ENCODE measurements around the gene GALNT9. TPM values are rescaled to one million over a fixed set of nuclear protein-coding genes. Genes with fewer than 3 reads are reported as not detected.
"Not testable (repeated sequence)": the region's sequence is repeated elsewhere in the genome, so short reads cannot be mapped to it uniquely, and the experiment has no call there.

The GALNT9 gene
- total and polyA plus RNA-seq, 12 donors = 0.01 to 0.19 TPM; not detected in 10

- WGBS, 2 donors = 79 to 82% methylated on average over 50 to 51 of the region's 51 CpGs
- no peak overlapping the region for H3K4me3 ChIP-seq
- ATAC-seq (peak in 2 of 8 donors; percentile 10 to 55), DNase-seq (peak in 1 of 2 donors; percentile 9)
- no peaks in the 10 kb centered on the region for H3K36me3 ChIP-seq
- peaks cover 0 to 18% (median 7%) of the 10 kb centered on the region in 11 donors for H3K9me3 ChIP-seq
- no peaks in the 10 kb centered on the region for H3K4me1 ChIP-seq
- TF ChIP-seq CTCF (IDR thresholded peaks at IDR 0.05) = no peak
- intact Hi-C loops (cut with DNase I) = no loop called here
- no peak overlapping the region for H3K27ac ChIP-seq
- peaks cover 0 to 17% (median 0%) of the 10 kb centered on the region in 7 donors for H3K27me3 ChIP-seq
Observed at GRCh38 chr12:132305991-132306884, 23.2 kb downstream of the GALNT9 start.

- ATAC-seq (peak in 1 of 8 donors; percentile 59), DNase-seq (no peak)
- Histone ChIP-seq H3K27me3 (peaks cover 0 to 20% (median 0%) of the 10 kb centered on the region in 7 donors), H3K9me3 (peaks cover 0 to 12% (median under 1%) of the 10 kb centered on the region in 11 donors), H3K4me3 (no peak overlapping the region), H3K36me3 (no peaks in the 10 kb centered on the region), H3K27ac (no peak overlapping the region), H3K4me1 (no peaks in the 10 kb centered on the region)
- WGBS, 2 donors = 79 to 86% methylated on average over 14 of the region's 14 CpGs
- no peak for TF ChIP-seq CTCF (IDR thresholded peaks at IDR 0.05)
- intact Hi-C loops (cut with DNase I) = no loop called here
Observed at GRCh38 chr12:132305560-132305966, 23.8 kb downstream of the GALNT9 start.

GRCh38 chr12:132304866-132305265 is 24.5 kb downstream of the GALNT9 start:
- WGBS, 2 donors = 69% methylated on average over 10 of the region's 28 CpGs; no CpG with 5 or more reads in 1 of the 2 donors
- H3K27ac ChIP-seq; ATAC-seq; H3K4me1 ChIP-seq; DNase-seq; H3K4me3 ChIP-seq; intact Hi-C loops (cut with DNase I); H3K9me3 ChIP-seq; H3K36me3 ChIP-seq: not testable (repeated sequence)
- peaks cover 0 to 20% (median 0%) of the 10 kb centered on the region in 7 donors for H3K27me3 ChIP-seq

GRCh38 chr12:132303853-132304373 is 25.5 kb downstream of the GALNT9 start:
- H3K4me1 ChIP-seq; H3K9me3 ChIP-seq; H3K36me3 ChIP-seq; ATAC-seq; intact Hi-C loops (cut with DNase I); H3K27ac ChIP-seq; H3K4me3 ChIP-seq: not testable (repeated sequence)
- peaks cover 0 to 19% (median 0%) of the 10 kb centered on the region in 7 donors for H3K27me3 ChIP-seq
- peak in 1 of 2 donors; percentile 0 for DNase-seq
- no CpG with 5 or more reads among the region's 30 CpGs for WGBS, 2 donors

- intact Hi-C loops (cut with DNase I) = no loop called here
- no peaks in the 10 kb centered on the region for H3K36me3 ChIP-seq
- H3K4me1 ChIP-seq = no peaks in the 10 kb centered on the region
- H3K27me3 ChIP-seq = peaks cover 0 to 13% (median 1%) of the 10 kb centered on the region in 7 donors
- no peak overlapping the region for H3K4me3 ChIP-seq
- ATAC-seq = no peak
- no peak for TF ChIP-seq CTCF (IDR thresholded peaks at IDR 0.05)
- H3K9me3 ChIP-seq = peaks cover 0 to 3% (median 0%) of the 10 kb centered on the region in 11 donors
- DNase-seq = peak in 1 of 2 donors; percentile 1
- WGBS, 2 donors = 69 to 77% methylated on average over 30 of the region's 30 CpGs
- H3K27ac ChIP-seq = no peak overlapping the region
Observed at GRCh38 chr12:132302466-132303358, 26.7 kb downstream of the GALNT9 start.

Measured in heart right ventricle (tissue), 16 donors.